Measurements from ENCODE around the gene FBXO4.

- TF ChIP-seq CTCF (IDR thresholded peaks at IDR 0.05) (no peak), POLR2A (IDR thresholded peaks at IDR 0.05) (no peak), POLR2AphosphoS5 (IDR thresholded peaks at IDR 0.05) (no peak)
Measured at GRCh38 chr5:41903382-41903891, 21.6 kb upstream of the FBXO4 start.

Measured in suprapubic skin (tissue), 4 donors.